Keratinocyte (primary cell): ENCODE results near the gene TCF15.

Source experiments
- EZH2 ChIP-seq: IDR thresholded peaks from one replicate; pipeline ENCODE4 v1.6.1; 2012; ENCODE audit warnings: inconsistent platforms, mild to moderate bottlenecking, low read length, moderate library complexity
- TF ChIP-seq, protein P1 (sequence below), 3 experiments: IDR thresholded peaks in 1 of 3; conservative IDR thresholded peaks in 1 of 3; optimal IDR thresholded peaks in 1 of 3; 2 replicates in 2 of 3; 3 replicates in 1 of 3; pipeline versions ENCODE3 to v1.5.1; 2011; ENCODE audit warnings: low read length in 3 of 3, mild to moderate bottlenecking in 3 of 3, moderate library complexity in 2 of 3, control low read depth in 1 of 3, inconsistent platforms in 1 of 3; ENCODE audit not compliant: insufficient read depth in 2 of 3; ENCODE audit errors: extremely low read depth in 1 of 3

DNA sequence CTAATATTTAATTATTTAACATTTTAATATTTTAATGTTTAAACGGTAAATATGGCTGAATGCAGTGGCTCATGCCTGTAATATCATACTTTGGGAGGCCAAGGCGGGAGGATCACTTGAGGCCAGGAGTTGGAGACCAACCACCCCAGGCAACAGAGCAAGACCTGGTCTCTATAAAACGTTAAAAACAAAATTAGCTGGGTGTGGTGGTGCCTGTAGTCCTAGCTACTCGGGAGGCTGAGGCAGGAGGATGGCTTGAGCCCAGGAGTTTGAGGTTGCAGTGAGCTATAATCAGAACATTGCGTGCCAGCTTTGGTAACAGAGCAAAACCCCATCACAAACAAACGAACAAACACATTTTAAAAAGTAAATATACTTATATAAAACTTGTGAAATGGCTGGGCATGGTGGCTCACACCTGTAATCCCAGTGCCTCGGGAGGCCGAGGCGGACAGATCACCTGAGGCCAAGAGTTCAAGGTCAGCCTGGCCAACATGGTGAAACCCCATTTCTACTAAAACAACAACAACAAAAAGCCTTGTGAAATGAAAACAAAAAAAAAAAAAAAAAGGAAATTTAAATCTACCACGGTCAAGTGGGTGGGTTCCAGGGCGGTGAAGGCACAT is 34.7 kb upstream of the TCF15 start:
- TF ChIP-seq, protein P1, sequence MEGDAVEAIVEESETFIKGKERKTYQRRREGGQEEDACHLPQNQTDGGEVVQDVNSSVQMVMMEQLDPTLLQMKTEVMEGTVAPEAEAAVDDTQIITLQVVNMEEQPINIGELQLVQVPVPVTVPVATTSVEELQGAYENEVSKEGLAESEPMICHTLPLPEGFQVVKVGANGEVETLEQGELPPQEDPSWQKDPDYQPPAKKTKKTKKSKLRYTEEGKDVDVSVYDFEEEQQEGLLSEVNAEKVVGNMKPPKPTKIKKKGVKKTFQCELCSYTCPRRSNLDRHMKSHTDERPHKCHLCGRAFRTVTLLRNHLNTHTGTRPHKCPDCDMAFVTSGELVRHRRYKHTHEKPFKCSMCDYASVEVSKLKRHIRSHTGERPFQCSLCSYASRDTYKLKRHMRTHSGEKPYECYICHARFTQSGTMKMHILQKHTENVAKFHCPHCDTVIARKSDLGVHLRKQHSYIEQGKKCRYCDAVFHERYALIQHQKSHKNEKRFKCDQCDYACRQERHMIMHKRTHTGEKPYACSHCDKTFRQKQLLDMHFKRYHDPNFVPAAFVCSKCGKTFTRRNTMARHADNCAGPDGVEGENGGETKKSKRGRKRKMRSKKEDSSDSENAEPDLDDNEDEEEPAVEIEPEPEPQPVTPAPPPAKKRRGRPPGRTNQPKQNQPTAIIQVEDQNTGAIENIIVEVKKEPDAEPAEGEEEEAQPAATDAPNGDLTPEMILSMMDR (optimal IDR thresholded peaks at IDR 0.05 in 1 of 3, IDR thresholded peaks at IDR 0.05 in 1 of 3, conservative IDR thresholded peaks at IDR 0.05 in 1 of 3; ENCODE audit: extremely low read depth in 1 of 3, insufficient read depth in 2 of 3, low read length in 3 of 3) = no peak
- TF ChIP-seq EZH2 = no peak
